Measurements from ENCODE around the gene TMEM187. TPM values are rescaled to one million over a fixed set of nuclear protein-coding genes. Genes with fewer than 3 reads are reported as not detected.
A peak's percentile ranks its signal among the peaks of the same experiment; 100 is the strongest.

Gene TMEM187
- total and polyA plus RNA-seq, 2 donors (not counting 3 experiments of a cell fraction or from before 2014, with no cell fraction given): 2.6 to 15.7 TPM

DNA sequence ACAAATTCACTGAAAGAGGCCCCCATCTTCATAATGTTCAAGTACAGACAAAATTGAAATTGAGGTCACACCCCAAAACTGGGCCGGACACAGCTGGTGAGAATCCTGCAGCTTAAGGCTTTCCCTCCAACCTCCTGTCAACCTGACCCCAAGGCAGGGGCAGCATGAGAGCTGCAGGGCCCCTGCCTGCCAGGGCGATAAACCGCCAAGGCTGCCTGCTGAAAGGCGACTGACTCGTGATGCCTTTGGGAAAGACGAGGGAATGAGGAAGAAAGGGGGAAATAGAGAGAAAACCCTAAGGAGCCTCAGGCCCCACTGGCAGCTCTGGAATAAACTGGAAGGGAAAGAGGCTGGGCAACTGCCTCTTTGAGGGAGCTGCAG, 54.5 kb downstream of the TMEM187 start:
- H3K9me3 ChIP-seq (replicated peaks; ENCODE audit: control insufficient read depth, insufficient read depth, low read length): no peaks in the 10 kb centered on the region
- BruUV-seq (replicated peaks): no TSS peak
- TF ChIP-seq POLR2A (IDR thresholded peaks at IDR 0.05; ENCODE audit: low read depth, low read length): no peak
- TF ChIP-seq GATA2 (IDR thresholded peaks at IDR 0.05; ENCODE audit: insufficient read depth, insufficient read length, low read depth, low read length): no peak
- no peak for TF ChIP-seq MYC (IDR thresholded peaks at IDR 0.05; ENCODE audit: low read depth, low read length)
- TF ChIP-seq, protein P1, sequence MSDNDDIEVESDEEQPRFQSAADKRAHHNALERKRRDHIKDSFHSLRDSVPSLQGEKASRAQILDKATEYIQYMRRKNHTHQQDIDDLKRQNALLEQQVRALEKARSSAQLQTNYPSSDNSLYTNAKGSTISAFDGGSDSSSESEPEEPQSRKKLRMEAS (IDR thresholded peaks at IDR 0.05; ENCODE audit: insufficient read depth, insufficient read length): no peak
- TF ChIP-seq, protein P2, sequence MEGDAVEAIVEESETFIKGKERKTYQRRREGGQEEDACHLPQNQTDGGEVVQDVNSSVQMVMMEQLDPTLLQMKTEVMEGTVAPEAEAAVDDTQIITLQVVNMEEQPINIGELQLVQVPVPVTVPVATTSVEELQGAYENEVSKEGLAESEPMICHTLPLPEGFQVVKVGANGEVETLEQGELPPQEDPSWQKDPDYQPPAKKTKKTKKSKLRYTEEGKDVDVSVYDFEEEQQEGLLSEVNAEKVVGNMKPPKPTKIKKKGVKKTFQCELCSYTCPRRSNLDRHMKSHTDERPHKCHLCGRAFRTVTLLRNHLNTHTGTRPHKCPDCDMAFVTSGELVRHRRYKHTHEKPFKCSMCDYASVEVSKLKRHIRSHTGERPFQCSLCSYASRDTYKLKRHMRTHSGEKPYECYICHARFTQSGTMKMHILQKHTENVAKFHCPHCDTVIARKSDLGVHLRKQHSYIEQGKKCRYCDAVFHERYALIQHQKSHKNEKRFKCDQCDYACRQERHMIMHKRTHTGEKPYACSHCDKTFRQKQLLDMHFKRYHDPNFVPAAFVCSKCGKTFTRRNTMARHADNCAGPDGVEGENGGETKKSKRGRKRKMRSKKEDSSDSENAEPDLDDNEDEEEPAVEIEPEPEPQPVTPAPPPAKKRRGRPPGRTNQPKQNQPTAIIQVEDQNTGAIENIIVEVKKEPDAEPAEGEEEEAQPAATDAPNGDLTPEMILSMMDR (IDR thresholded peaks at IDR 0.05; ENCODE audit: extremely low read depth in 1 of 2, insufficient read depth in 1 of 2, low read depth in 1 of 2, low read length in 2 of 2): no peak
- no peak for TF ChIP-seq JUN (IDR thresholded peaks at IDR 0.05; ENCODE audit: borderline replicate concordance, insufficient read depth, insufficient read length, low read depth)
- TF ChIP-seq EZH2 (IDR thresholded peaks at IDR 0.05; ENCODE audit: borderline replicate concordance, low read depth, low read length, severe bottlenecking): no peak
- TF ChIP-seq POLR2AphosphoS5 (IDR thresholded peaks at IDR 0.05; ENCODE audit: insufficient read depth, low read depth, low read length): no peak
- no peak for TF ChIP-seq FOS (IDR thresholded peaks at IDR 0.05; ENCODE audit: borderline replicate concordance, insufficient read depth, low read length)
- H3K36me3 ChIP-seq (ENCODE audit: control insufficient read depth in 2 of 2, extremely low read depth in 1 of 2, insufficient read depth in 2 of 2, low read length in 2 of 2): peaks cover 0 to 23% of the 10 kb centered on the region in 2 experiments
- H3K27me3 ChIP-seq (ENCODE audit: control insufficient read depth in 2 of 2, insufficient read depth in 2 of 2, low read length in 2 of 2): no peaks in the 10 kb centered on the region
- H3K27ac ChIP-seq (ENCODE audit: insufficient read depth, low read depth, low read length): no peak overlapping the region
- H4K20me1 ChIP-seq (replicated peaks; ENCODE audit: control insufficient read depth, extremely low read depth, insufficient read depth, low read length): no peaks in the 10 kb centered on the region
- no peaks in the 10 kb centered on the region for H3K79me2 ChIP-seq (ENCODE audit: control insufficient read depth, insufficient read depth, low read length)
- no peak overlapping the region for H2AFZ ChIP-seq (ENCODE audit: low read depth, low read length)
- H3K9me1 ChIP-seq (replicated peaks; ENCODE audit: control insufficient read depth, extremely low read depth, insufficient read depth, low read length): no peaks in the 10 kb centered on the region
- intact Hi-C loops (cut with micrococcal nuclease): no loop called here
- dilution Hi-C loops (cut with MboI; ENCODE audit: extremely low pct_ligation_motif_present, low sequenced_read_pairs): no loop called here
- no peaks in the 10 kb centered on the region for H3K4me1 ChIP-seq (ENCODE audit: control insufficient read depth, extremely low read depth, insufficient read depth, low read length)
- ChIA-PET POLR2A (interaction anchor here (0.6 kb wide), 1 partner anchor 388 kb away, joined by 6 read pairs; no protein-coding TSS in a partner anchor), CTCF (interaction anchor here (1.4 to 4.0 kb wide), 3 partner anchors 9 to 19 kb away, joined by 3 to 16 read pairs (median 5); no protein-coding TSS in a partner anchor)
- DNase-seq (ENCODE audit: low read depth, low spot score) (no peak), FAIRE-seq (peak; percentile 33)
- H3K9ac ChIP-seq (replicated peaks; ENCODE audit: extremely low read depth, insufficient read depth, low read length): no peak overlapping the region
- no peak overlapping the region for H3K4me3 ChIP-seq (replicated peaks in 1 of 3; ENCODE audit: insufficient read depth in 1 of 3, low read depth in 1 of 3, low read length in 3 of 3)
- no peak overlapping the region for H3K4me2 ChIP-seq (ENCODE audit: insufficient read depth, low read length)

Measured in endothelial cell of umbilical vein (primary cell).